ENCODE data around the gene MCF2L. TPM values are rescaled to one million over a fixed set of nuclear protein-coding genes. Genes with fewer than 3 reads are reported as not detected.

MCF2L gene
- total and polyA plus RNA-seq, 2 experiments from 2014 or later: 4.8 to 25.6 TPM

GRCh38 chr13:113087923-113088690, 119.1 kb downstream of the MCF2L start:
- no peak for ATAC-seq
- no peak overlapping the region for H3K4me3 Mint-ChIP-seq
- peaks cover 17% of the 10 kb centered on the region for H3K4me1 Mint-ChIP-seq

More at GRCh38 chr13:113087923-113088690, 119.1 kb downstream of the MCF2L start:
- H3K4me1 ChIP-seq (ENCODE audit: insufficient read depth): no peaks in the 10 kb centered on the region
- H2AFZ ChIP-seq: no peak overlapping the region
- no peak overlapping the region for H3K4me3 ChIP-seq
- no peak overlapping the region for H3K4me2 ChIP-seq
- Mint-ChIP-seq H3K27me3 (ENCODE audit: insufficient read depth, low read depth, poor library complexity) (peaks cover 14% of the 10 kb centered on the region), H3K27ac (no peak overlapping the region), H3K9me3 (no peaks in the 10 kb centered on the region), H3K36me3 (ENCODE audit: low read depth) (peaks cover 3% of the 10 kb centered on the region; the same call in 1 of the 3 replicates)
- H3K9me2 ChIP-seq (ENCODE audit: insufficient read depth): no peaks in the 10 kb centered on the region
- no peak for DNase-seq (ENCODE audit: low spot score)
- no peaks in the 10 kb centered on the region for H3K36me3 ChIP-seq (ENCODE audit: insufficient read depth)
- no peaks in the 10 kb centered on the region for H3K27me3 ChIP-seq (ENCODE audit: insufficient read depth)
- H4K20me1 ChIP-seq (replicated peaks; ENCODE audit: insufficient read depth): no peaks in the 10 kb centered on the region
- TF ChIP-seq POLR2AphosphoS5 (IDR thresholded peaks at IDR 0.05; ENCODE audit: low read depth): no peak
- no peak for TF ChIP-seq REST (IDR thresholded peaks at IDR 0.05; ENCODE audit: unreplicated experiment)
- TF ChIP-seq ZNF114 (CRISPR knock-in tag; IDR thresholded peaks at IDR 0.05): no peak
- no peak for TF ChIP-seq EZH2phosphoT487 (IDR thresholded peaks at IDR 0.05; ENCODE audit: unreplicated experiment)
- TF ChIP-seq JUNB (IDR thresholded peaks at IDR 0.05; ENCODE audit: unreplicated experiment): no peak
- no peak for TF ChIP-seq ZNF462 (CRISPR knock-in tag; IDR thresholded peaks at IDR 0.05)
- no peak for TF ChIP-seq CTCF (conservative IDR thresholded peaks at IDR 0.05; ENCODE audit: low read depth in 2 of 2)
- no peak for TF ChIP-seq NANOG (IDR thresholded peaks at IDR 0.05; ENCODE audit: borderline replicate concordance)
- TF ChIP-seq ZNF331 (CRISPR knock-in tag; IDR thresholded peaks at IDR 0.05; ENCODE audit: low read depth): no peak
- H3K79me2 ChIP-seq (replicated peaks; ENCODE audit: insufficient read depth): no peaks in the 10 kb centered on the region
- no peak overlapping the region for H3K27ac ChIP-seq (ENCODE audit: low read depth)
- 0 out of 2 replicates have a peak, but pooled peaks cover 4% of the 10 kb centered on the region for H3F3A ChIP-seq (replicated peaks; ENCODE audit: low read depth)
